Keratinocyte (primary cell): ENCODE measurements around the gene TP53TG3F. TPM values are rescaled to one million over a fixed set of nuclear protein-coding genes. Genes with fewer than 3 reads are reported as not detected.
"Not testable (repeated sequence)": the region's sequence is repeated elsewhere in the genome, so short reads cannot be mapped to it uniquely, and the experiment has no call there.

Experiments
- DNase-seq: peaks from one replicate; pipeline ENCODE4 v3.0.0-alpha.2; 2011; ENCODE audit warnings: low read depth, missing footprints, low spot score
- FAIRE-seq: peaks from 2 replicates; lab custom pipeline; 2011; peaks lifted over from hg19 to GRCh38; lab: Jason Lieb, UNC
- H2AFZ ChIP-seq: 2 replicates; pipeline ENCODE4 v1.6.0; 2012; ENCODE audit warnings: low read length, control low read depth, inconsistent platforms; ENCODE audit not compliant: control insufficient read depth
- H3K27ac ChIP-seq: 2 replicates; pipeline ENCODE4 v1.5.1; 2011; ENCODE audit warnings: low read length; ENCODE audit not compliant: control insufficient read depth, insufficient read depth
- H3K27me3 ChIP-seq: 3 replicates; pipeline ENCODE4 v1.6.0; 2011; ENCODE audit warnings: low read length; ENCODE audit not compliant: control insufficient read depth, insufficient read depth; ENCODE audit errors: extremely low read depth
- H3K36me3 ChIP-seq, 2 experiments: 2 replicates in 1 of 2; 3 replicates in 1 of 2; pipeline ENCODE4 v1.5.1; 2011; ENCODE audit warnings: low read length in 2 of 2, mild to moderate bottlenecking in 1 of 2; ENCODE audit not compliant: control insufficient read depth in 2 of 2, insufficient read depth in 2 of 2; ENCODE audit errors: extremely low read depth in 1 of 2
- H3K4me1 ChIP-seq: 3 replicates; pipeline ENCODE4 v1.5.1; 2011; ENCODE audit warnings: low read length; ENCODE audit not compliant: control insufficient read depth, insufficient read depth; ENCODE audit errors: extremely low read depth
- H3K4me2 ChIP-seq: 3 replicates; pipeline ENCODE4 v1.6.0; 2011; ENCODE audit warnings: low read depth, low read length; ENCODE audit not compliant: control insufficient read depth, insufficient read depth; ENCODE audit errors: extremely low read depth
- H3K4me3 ChIP-seq, 3 experiments: fragments of 200-600 bp in 1 of 3; sonication (generic) in 1 of 3; 2 replicates in 2 of 3; 3 replicates in 1 of 3; pipeline ENCODE4 v1.5.1; 2011 to 2016; ENCODE audit warnings: low read length in 3 of 3, mild to moderate bottlenecking in 3 of 3, control low read depth in 2 of 3, inconsistent platforms in 1 of 3, low read depth in 1 of 3, mixed read lengths in 1 of 3, mixed run types in 1 of 3, moderate library complexity in 1 of 3; ENCODE audit not compliant: control insufficient read depth in 2 of 3, insufficient read depth in 2 of 3; ENCODE audit errors: extremely low read depth in 1 of 3
- H3K79me2 ChIP-seq: 2 replicates; pipeline ENCODE4 v1.6.0; 2012; ENCODE audit warnings: low read length; ENCODE audit not compliant: control insufficient read depth, insufficient read depth
- H3K9ac ChIP-seq: 3 replicates; pipeline ENCODE4 v1.6.0; 2011; ENCODE audit warnings: low read length; ENCODE audit not compliant: control insufficient read depth, insufficient read depth; ENCODE audit errors: extremely low read depth
- H3K9me1 ChIP-seq: 3 replicates; pipeline ENCODE4 v1.6.0; 2011; ENCODE audit warnings: low read length; ENCODE audit not compliant: control insufficient read depth, insufficient read depth; ENCODE audit errors: extremely low read depth
- H3K9me3 ChIP-seq: 2 replicates; pipeline ENCODE4 v1.5.1; 2012; ENCODE audit warnings: low read depth, low read length; ENCODE audit not compliant: control insufficient read depth
- H4K20me1 ChIP-seq: 3 replicates; pipeline ENCODE4 v1.6.0; 2011; ENCODE audit warnings: low read length; ENCODE audit not compliant: control insufficient read depth, insufficient read depth; ENCODE audit errors: extremely low read depth
- dilution Hi-C: fragments of 300-500 bp; cut with MboI; formaldehyde crosslinking; loops from one replicate; pipeline ENCODE4 v1.7.0; 2020; ENCODE audit warnings: low sequenced_read_pairs; ENCODE audit not compliant: extremely low pct_ligation_motif_present
- polyA minus RNA-seq, 3 experiments: library from RNA; depleted of rRNA, polyadenylated mRNA; stranded (reverse); fragments of >200 nt; gene quantifications; 1 replicate in 1 of 3; 2 replicates in 1 of 3; 3 replicates in 1 of 3; pipeline ENCODE4 v1.2.3, GENCODE V29; 2011
- polyA plus RNA-seq, 5 experiments: library from polyadenylated mRNA; depleted of rRNA in 3 of 5; stranded (reverse) in 3 of 5; stranded (forward) in 1 of 5; unstranded in 1 of 5; fragments of >200 nt; gene quantifications; 1 replicate in 1 of 5; 2 replicates in 3 of 5; 3 replicates in 1 of 5; pipeline versions ENCODE4 v1.2.1 to v1.2.3, GENCODE V29; 2011 to 2012; ENCODE audit warnings: missing spikeins in 2 of 5, low read depth in 1 of 5, low replicate concordance in 1 of 5

Gene TP53TG3F, protein sequence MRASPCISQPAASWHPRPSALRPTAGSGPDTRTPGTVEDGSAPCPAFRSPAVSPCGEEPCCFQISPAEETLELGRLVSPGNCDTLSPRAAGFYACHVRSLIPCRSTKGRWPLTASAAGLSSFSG
- not detected in 3 replicates for polyA plus RNA-seq
- not detected for polyA plus RNA-seq (2011; ENCODE audit: low read depth)
- polyA plus RNA-seq (2011; cell fraction: cytosol; rRNA removed) = not detected in 2 replicates
- not detected in 2 replicates for polyA plus RNA-seq (2011; cell fraction: nucleus; rRNA removed)
- not detected in 2 replicates for polyA plus RNA-seq (2012; ENCODE audit: low replicate concordance)
- polyA minus RNA-seq = not detected in 3 replicates
- polyA minus RNA-seq (2011; cell fraction: cytosol; rRNA and poly(A)+ RNA removed) = not detected
- polyA minus RNA-seq (2011; cell fraction: nucleus; rRNA and poly(A)+ RNA removed) = not detected in 2 replicates

DNA sequence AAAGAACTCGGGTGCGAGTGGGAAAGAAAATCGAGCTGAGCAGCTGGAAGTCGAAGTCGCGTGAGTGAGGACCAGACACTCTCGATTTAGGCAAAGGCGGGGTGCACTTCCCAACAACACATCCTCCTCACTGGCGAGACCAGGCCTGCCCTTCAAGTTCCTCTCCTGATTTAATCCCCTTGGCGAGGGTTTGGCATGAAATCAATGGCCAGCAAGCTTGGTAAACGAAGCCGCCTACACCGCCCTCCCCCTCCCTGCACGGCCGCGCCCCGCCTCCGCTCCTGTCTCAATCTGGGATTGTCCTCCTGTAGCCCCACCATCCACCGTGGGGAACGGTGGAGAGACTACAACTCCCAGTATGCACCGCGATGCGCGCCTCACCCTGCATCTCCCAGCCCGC, at the start of gene TP53TG3F:
Gene TP53TG3F (plus strand): TSS at position 301 of the 400 bp plus-strand sequence. CDS start 68 bp downstream, at position 369.
- H3K9ac ChIP-seq, dilution Hi-C loops, H3K4me3 ChIP-seq, H3K4me2 ChIP-seq, H3K9me3 ChIP-seq, H3K79me2 ChIP-seq, H4K20me1 ChIP-seq, H3K4me1 ChIP-seq, H2AFZ ChIP-seq, H3K36me3 ChIP-seq, H3K9me1 ChIP-seq, FAIRE-seq, DNase-seq, H3K27ac ChIP-seq, H3K27me3 ChIP-seq: not testable (repeated sequence)

DNA sequence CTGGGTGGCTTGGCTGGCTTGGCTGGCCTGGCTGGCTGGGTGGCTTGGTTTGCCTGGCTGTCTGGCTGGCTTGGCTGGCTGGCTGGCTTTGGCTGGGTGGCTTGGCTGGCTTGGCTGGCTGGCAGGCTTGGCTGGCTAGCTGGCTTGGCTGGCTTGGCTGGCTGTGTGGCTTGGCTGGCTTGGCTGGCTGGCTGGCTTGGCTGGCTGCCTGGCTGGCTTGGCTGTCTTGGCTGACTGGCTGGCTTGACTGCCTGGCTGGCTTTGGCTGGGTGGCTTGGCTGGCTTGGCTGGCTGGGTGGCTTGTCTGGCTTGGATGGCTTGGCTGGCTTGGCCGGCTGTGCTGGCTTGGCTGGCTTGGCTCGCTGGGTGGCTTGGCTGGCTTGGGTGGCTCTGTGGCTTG, 32.2 kb downstream of the TP53TG3F start:
- H3K36me3 ChIP-seq, dilution Hi-C loops, H2AFZ ChIP-seq, H3K4me2 ChIP-seq, H3K9me1 ChIP-seq, DNase-seq, H4K20me1 ChIP-seq, H3K9me3 ChIP-seq, FAIRE-seq, H3K27ac ChIP-seq, H3K9ac ChIP-seq, H3K27me3 ChIP-seq, H3K4me3 ChIP-seq, H3K4me1 ChIP-seq, H3K79me2 ChIP-seq: not testable (repeated sequence)

DNA sequence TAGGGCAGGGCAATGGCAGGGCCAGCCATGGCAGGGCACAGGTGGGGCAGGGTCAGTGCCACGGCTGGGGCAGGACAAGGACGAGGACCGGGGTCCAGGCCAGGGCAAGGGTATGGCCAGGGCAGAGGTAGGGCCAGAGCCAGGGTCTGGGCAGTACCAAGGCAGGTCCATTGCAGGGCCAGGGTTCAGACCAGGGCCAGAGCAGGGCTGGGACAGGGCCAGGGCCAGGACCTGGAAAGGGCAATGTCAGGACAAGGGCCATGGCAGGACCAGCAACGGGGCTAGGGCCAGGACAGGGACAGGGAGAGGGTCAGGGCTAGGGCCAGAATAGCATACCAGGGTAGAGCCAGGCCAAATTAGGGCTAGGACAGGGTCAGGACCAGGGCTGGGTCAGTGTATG, 47.8 kb downstream of the TP53TG3F start:
- H2AFZ ChIP-seq, H3K4me3 ChIP-seq, H4K20me1 ChIP-seq, H3K79me2 ChIP-seq, H3K9me1 ChIP-seq, H3K27me3 ChIP-seq, H3K9ac ChIP-seq, H3K9me3 ChIP-seq, H3K27ac ChIP-seq, FAIRE-seq, H3K36me3 ChIP-seq, dilution Hi-C loops, DNase-seq, H3K4me1 ChIP-seq, H3K4me2 ChIP-seq: not testable (repeated sequence)

DNA sequence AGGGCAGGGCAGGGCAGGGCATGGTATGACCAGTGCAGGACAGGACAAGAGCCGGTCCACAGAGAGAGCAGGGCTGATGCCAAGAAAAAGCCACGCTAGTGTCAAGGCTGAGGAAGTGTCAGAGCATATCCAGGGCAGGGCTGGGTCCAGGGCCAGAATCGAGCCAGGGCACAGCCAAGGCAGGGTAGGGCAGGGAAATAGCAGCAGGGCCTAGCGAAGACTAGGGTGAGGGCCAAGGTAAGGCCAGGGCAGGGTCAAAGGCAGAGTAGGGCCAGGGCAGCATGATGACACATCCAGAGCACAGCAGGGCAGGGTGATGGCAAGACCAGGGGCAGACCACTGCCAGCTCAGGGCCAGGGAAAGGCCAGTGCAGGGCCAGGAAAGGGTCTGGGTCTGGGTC, 49.7 kb downstream of the TP53TG3F start:
- H3K9me1 ChIP-seq, H3K9ac ChIP-seq, H3K4me3 ChIP-seq, H3K79me2 ChIP-seq, H3K4me1 ChIP-seq, H3K9me3 ChIP-seq, DNase-seq, FAIRE-seq, H2AFZ ChIP-seq, H3K27me3 ChIP-seq, H4K20me1 ChIP-seq, H3K36me3 ChIP-seq, H3K27ac ChIP-seq, H3K4me2 ChIP-seq, dilution Hi-C loops: not testable (repeated sequence)

DNA sequence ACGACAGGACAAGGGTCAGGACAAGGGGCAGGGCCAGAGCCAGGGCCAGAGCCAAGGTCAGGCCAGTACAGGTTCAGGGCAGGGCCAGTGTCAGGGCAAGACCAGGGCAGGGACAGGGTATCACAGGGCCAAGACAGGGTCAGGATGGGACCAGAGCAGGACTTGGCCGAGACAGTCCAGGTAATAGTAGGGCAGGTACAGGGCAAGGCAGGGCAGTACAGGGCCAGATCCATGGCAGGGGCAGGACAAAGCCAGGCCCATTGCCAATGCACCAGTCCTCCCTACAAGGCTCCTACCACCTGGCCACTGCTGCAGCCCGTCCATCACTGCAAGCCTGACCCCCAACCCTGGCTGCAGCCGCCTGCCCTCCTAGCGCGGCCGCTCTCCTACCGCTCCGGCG, 50.5 kb downstream of the TP53TG3F start:
- FAIRE-seq, H3K79me2 ChIP-seq, H3K27ac ChIP-seq, dilution Hi-C loops, H3K27me3 ChIP-seq, H2AFZ ChIP-seq, H3K4me1 ChIP-seq, H3K36me3 ChIP-seq, H3K4me3 ChIP-seq, DNase-seq, H3K4me2 ChIP-seq, H4K20me1 ChIP-seq, H3K9me1 ChIP-seq, H3K9me3 ChIP-seq, H3K9ac ChIP-seq: not testable (repeated sequence)
